OCI-LY7 (cell line): ENCODE measurements around the gene LRRC47. TPM values are rescaled to one million over a fixed set of nuclear protein-coding genes. Genes with fewer than 3 reads are reported as not detected.

Source experiments
- BruUV-seq: library from RNA; stranded (reverse); fragments of 400-500 nt; replicated peaks from 2 replicates; lab custom pipeline; 2021; lab: Mats Ljungman, UMichigan
- CTCF ChIA-PET: fragments of 300-600 bp; sonication (Branson Sonifier 250); formaldehyde crosslinking; loops from one replicate; lab custom pipeline; 2022; ENCODE audit warnings: antibody characterized with exemption; ENCODE audit not compliant: unreplicated experiment; lab: Charles Lee
- POLR2A ChIA-PET: fragments of 300-600 bp; sonication (Branson Sonifier 250); formaldehyde crosslinking; loops from one replicate; lab custom pipeline; 2022; ENCODE audit warnings: antibody characterized with exemption; lab: Charles Lee
- DNase-seq: peaks from one replicate; pipeline ENCODE4 v3.0.0-alpha.2; 2015; ENCODE audit warnings: low spot score
- H2AFZ ChIP-seq: fragments of 200-600 bp; sonication (generic), shearing (Covaris generic); 2 replicates; pipeline ENCODE4 v1.6.1; 2014; ENCODE audit warnings: mild to moderate bottlenecking, antibody characterized with exemption, low read length, moderate library complexity
- H3K27ac ChIP-seq: fragments of 200-600 bp; sonication (generic); 2 replicates; pipeline ENCODE4 v1.5.1; 2014; ENCODE audit warnings: mixed run types, low read depth, mild to moderate bottlenecking, moderate library complexity, low read length, inconsistent platforms; ENCODE audit not compliant: poor library complexity, severe bottlenecking
- H3K36me3 ChIP-seq: fragments of 200-600 bp; sonication (generic); 2 replicates; pipeline ENCODE4 v1.6.1; 2014; ENCODE audit warnings: mild to moderate bottlenecking, antibody characterized with exemption, low read length, moderate library complexity, mixed read lengths; ENCODE audit not compliant: insufficient read depth
- H3K4me1 ChIP-seq: fragments of 200-600 bp; sonication (generic); 2 replicates; pipeline ENCODE4 v1.5.1; 2014; ENCODE audit warnings: mild to moderate bottlenecking, low read length; ENCODE audit not compliant: insufficient read depth, poor library complexity, severe bottlenecking
- H3K4me2 ChIP-seq: fragments of 200-600 bp; sonication (generic); 2 replicates; pipeline ENCODE4 v1.6.1; 2014; ENCODE audit warnings: mild to moderate bottlenecking, low read length
- H3K4me3 ChIP-seq: fragments of 200-600 bp; sonication (generic); 2 replicates; pipeline ENCODE4 v1.5.1; 2014; ENCODE audit warnings: mild to moderate bottlenecking, low read depth, low read length; ENCODE audit not compliant: poor library complexity, severe bottlenecking
- H3K79me2 ChIP-seq: fragments of 200-600 bp; sonication (generic); 2 replicates; pipeline ENCODE4 v1.6.1; 2016; ENCODE audit warnings: low read depth, mild to moderate bottlenecking, low read length, moderate library complexity, mixed read lengths; ENCODE audit not compliant: insufficient read depth
- H3K9me2 ChIP-seq: fragments of 200-600 bp; sonication (generic); 2 replicates; pipeline ENCODE4 v1.6.1; 2016; ENCODE audit warnings: mild to moderate bottlenecking, low read length, mixed read lengths; ENCODE audit not compliant: insufficient read depth
- H3K9me3 ChIP-seq: fragments of 200-600 bp; sonication (generic); 2 replicates; pipeline ENCODE4 v1.6.1; 2014; ENCODE audit warnings: mild to moderate bottlenecking, mixed run types, low read length, mixed read lengths
- H4K20me1 ChIP-seq: fragments of 200-600 bp; sonication (generic); 2 replicates; pipeline ENCODE4 v1.6.1; 2014; ENCODE audit warnings: mild to moderate bottlenecking, antibody characterized with exemption, low read length, moderate library complexity, mixed read lengths; ENCODE audit not compliant: insufficient read depth
- CTCF ChIP-seq: fragments of 200-600 bp; sonication (generic); conservative IDR thresholded peaks from 2 replicates; pipeline ENCODE4 v1.5.1; 2014; ENCODE audit warnings: mild to moderate bottlenecking, antibody characterized with exemption, low read length, moderate library complexity, mixed read lengths
- EZH2phosphoT487 ChIP-seq: fragments of 200-600 bp; sonication (generic); IDR thresholded peaks from 2 replicates; pipeline ENCODE4 v1.6.1; 2018; ENCODE audit warnings: low read depth, borderline replicate concordance, mild to moderate bottlenecking, mixed run types, antibody characterized with exemption, low read length, moderate library complexity, mixed read lengths
- intact Hi-C: fragments of 100-400 bp; cut with micrococcal nuclease; formaldehyde crosslinking; loops from one replicate; pipeline ENCODE4 v1.10.0; 2022; ENCODE audit not compliant: unreplicated experiment
- total RNA-seq, 2 experiments: library from RNA; depleted of rRNA in 1 of 2; stranded (reverse); fragments of >200 nt in 1 of 2; shearing (Covaris generic) in 1 of 2; gene quantifications; 2 replicates each; pipeline ENCODE4 v1.2.3, GENCODE V29; 2014 to 2022

The LRRC47 gene
- total RNA-seq, 2 experiments from 2014 or later: 36.4 to 49.1 TPM

DNA sequence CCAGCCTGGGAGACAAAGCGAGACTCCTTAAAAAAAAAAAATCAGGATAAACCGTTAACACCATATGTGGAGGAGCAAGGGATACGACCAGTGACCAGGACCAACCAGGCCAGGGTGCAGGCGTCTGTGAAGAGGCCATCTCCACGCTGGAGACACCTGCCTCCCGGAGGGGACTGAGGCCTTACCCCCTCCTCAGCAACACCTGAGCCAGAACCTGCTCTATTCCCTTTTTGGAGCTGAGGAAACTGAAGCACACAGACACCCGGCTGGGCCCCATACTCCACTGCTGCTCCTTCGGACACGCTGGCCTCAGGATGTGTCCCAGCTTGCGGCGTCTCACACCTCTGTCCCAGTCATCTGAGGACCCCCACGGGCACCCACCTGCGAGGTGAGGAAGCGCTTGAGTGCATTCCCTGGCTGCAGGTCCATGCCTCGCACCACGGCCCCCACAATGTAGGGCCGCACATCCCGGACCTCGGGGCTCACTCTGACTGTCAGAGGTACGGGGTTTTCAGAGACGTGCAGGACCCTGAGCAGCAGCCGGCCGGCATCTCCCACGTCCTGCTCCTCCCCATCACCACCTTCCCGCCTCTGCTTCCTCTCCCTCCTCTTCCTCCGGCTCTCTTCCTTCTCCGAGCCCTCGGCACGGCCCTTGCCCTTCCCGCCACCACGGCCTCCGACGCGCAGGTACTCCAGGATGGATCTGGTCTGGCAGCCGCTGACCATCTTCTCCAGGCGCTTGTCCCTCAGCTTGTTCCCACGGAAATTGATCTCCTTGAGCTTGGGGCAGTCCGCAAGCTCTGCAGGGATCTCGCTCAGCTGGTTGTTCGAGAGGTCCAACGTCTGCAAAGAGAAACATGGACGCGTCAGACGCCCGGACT, 9.6 kb downstream of the LRRC47 start:
- no peak overlapping the region for H3K4me3 ChIP-seq
- intact Hi-C loops: no loop called here
- H3K36me3 ChIP-seq: peaks cover 88% of the 10 kb centered on the region
- no peak overlapping the region for H3K27ac ChIP-seq
- BruUV-seq: no TSS peak
- no peaks in the 10 kb centered on the region for H3K9me3 ChIP-seq
- H3K79me2 ChIP-seq: peaks cover 5% of the 10 kb centered on the region; the same call in 1 of the 2 replicates
- CTCF ChIA-PET: interaction anchor here (0.6 kb wide), 1 partner anchor 15 kb away, joined by 4 read pairs; no protein-coding TSS in a partner anchor
- POLR2A ChIA-PET: no interaction called here
- no peak for TF ChIP-seq EZH2phosphoT487
- TF ChIP-seq CTCF: no peak
- DNase-seq: no peak
- H2AFZ ChIP-seq: no peak overlapping the region
- H3K4me2 ChIP-seq: no peak overlapping the region
- H4K20me1 ChIP-seq: peaks cover 3% of the 10 kb centered on the region; the same call in 1 of the 2 replicates
- no peaks in the 10 kb centered on the region for H3K9me2 ChIP-seq
- no peaks in the 10 kb centered on the region for H3K4me1 ChIP-seq

- BruUV-seq: no TSS peak
- Histone ChIP-seq H3K4me1 (no peaks in the 10 kb centered on the region), H3K79me2 (0 out of 2 replicates have a peak, but pooled peaks cover 3% of the 10 kb centered on the region), H3K9me2 (no peaks in the 10 kb centered on the region), H3K4me2 (no peak overlapping the region), H2AFZ (no peak overlapping the region), H4K20me1 (peaks cover 3% of the 10 kb centered on the region; the same call in 1 of the 2 replicates), H3K27ac (no peak overlapping the region), H3K36me3 (peaks cover 97% of the 10 kb centered on the region), H3K9me3 (no peaks in the 10 kb centered on the region), H3K4me3 (no peak overlapping the region)
- POLR2A ChIA-PET: no interaction called here
- TF ChIP-seq CTCF (peak; percentile 77), EZH2phosphoT487 (no peak)
- peak; percentile 36 for DNase-seq
- CTCF ChIA-PET: no interaction called here
- intact Hi-C loops: no loop called here
Measured at GRCh38 chr1:3785456-3786157, 10.7 kb downstream of the LRRC47 start.
